Measurements from ENCODE around the gene FN1.

- TF ChIP-seq CTCF (IDR thresholded peaks at IDR 0.05; ENCODE audit: low read length) (no peak), EZH2 (optimal IDR thresholded peaks at IDR 0.05; ENCODE audit: low read depth, low read length) (no peak), EZH2phosphoT487 (IDR thresholded peaks at IDR 0.05; ENCODE audit: low read length) (no peak)
These were observed 6.5 kb upstream of the FN1 start for GRCh38 chr2:215442401-215442787.
